Chondrocyte (in vitro differentiated cells): ENCODE data around the gene MEFV. TPM values are rescaled to one million over a fixed set of nuclear protein-coding genes. Genes with fewer than 3 reads are reported as not detected.
A peak's percentile ranks its signal among the peaks of the same experiment; 100 is the strongest.

ENCODE experiments used
- DNase-seq: peaks from one replicate; pipeline ENCODE4 v3.0.0; 2021; ENCODE audit warnings: mixed read lengths, low spot score
- H3K27ac Mint-ChIP-seq: one replicate; pipeline ENCODE4 v1.8.0; 2021; ENCODE audit warnings: mild to moderate bottlenecking, moderate library complexity, mixed read lengths; ENCODE audit not compliant: unreplicated experiment
- H3K27me3 Mint-ChIP-seq: 2 replicates; pipeline ENCODE4 v1.8.0; 2021; ENCODE audit warnings: low read depth, mixed read lengths
- H3K36me3 Mint-ChIP-seq: 2 replicates; pipeline ENCODE4 v1.8.0; 2021; ENCODE audit warnings: low read depth, mixed read lengths
- H3K4me1 Mint-ChIP-seq: 2 replicates; pipeline ENCODE4 v1.8.0; 2021; ENCODE audit warnings: low read depth, mild to moderate bottlenecking, mixed read lengths
- H3K4me3 Mint-ChIP-seq: one replicate; pipeline ENCODE4 v1.8.0; 2021; ENCODE audit warnings: mild to moderate bottlenecking, moderate library complexity, mixed read lengths; ENCODE audit not compliant: unreplicated experiment
- H3K9me3 Mint-ChIP-seq: 2 replicates; pipeline ENCODE4 v1.8.0; 2021; ENCODE audit warnings: low read depth, mixed read lengths
- CTCF ChIP-seq: fragments of 200-600 bp; sonication (generic); IDR thresholded peaks from 2 replicates; pipeline ENCODE4 v1.5.0; 2021; ENCODE audit warnings: antibody characterized with exemption, mild to moderate bottlenecking, moderate library complexity
- total RNA-seq: library from RNA; stranded (reverse); gene quantifications from 3 replicates; pipeline ENCODE4 v1.2.1, GENCODE V29; 2021

Gene MEFV
- total RNA-seq, 1 donor from 2014 or later, result not detected

GRCh38 chr16:3295209-3295608 is 38.8 kb upstream of the MEFV start:
- no peak overlapping the region for H3K27ac Mint-ChIP-seq
- peaks cover 71% of the 10 kb centered on the region for H3K9me3 Mint-ChIP-seq
- H3K4me1 Mint-ChIP-seq, result no peaks in the 10 kb centered on the region
- no peak for DNase-seq
- no peaks in the 10 kb centered on the region for H3K27me3 Mint-ChIP-seq
- TF ChIP-seq CTCF, result no peak
- no peak overlapping the region for H3K4me3 Mint-ChIP-seq
- H3K36me3 Mint-ChIP-seq, result peaks cover 74% of the 10 kb centered on the region

GRCh38 chr16:3292604-3293003 is 36.2 kb upstream of the MEFV start:
- no peak for DNase-seq
- Mint-ChIP-seq H3K36me3 (peaks cover 78% of the 10 kb centered on the region), H3K4me3 (no peak overlapping the region), H3K27ac (no peak overlapping the region), H3K4me1 (no peaks in the 10 kb centered on the region), H3K9me3 (peaks cover 64% of the 10 kb centered on the region), H3K27me3 (no peaks in the 10 kb centered on the region)
- no peak for TF ChIP-seq CTCF

- no peaks in the 10 kb centered on the region for H3K27me3 Mint-ChIP-seq
- H3K36me3 Mint-ChIP-seq, result peaks cover 84% of the 10 kb centered on the region
- no peak for DNase-seq
- H3K4me1 Mint-ChIP-seq, result peaks cover 11% of the 10 kb centered on the region
- TF ChIP-seq CTCF, result no peak
- H3K4me3 Mint-ChIP-seq, result no peak overlapping the region
- H3K27ac Mint-ChIP-seq, result no peak overlapping the region
- peaks cover 63% of the 10 kb centered on the region for H3K9me3 Mint-ChIP-seq
These were observed 33.7 kb upstream of the MEFV start for GRCh38 chr16:3289998-3290673.

- Mint-ChIP-seq H3K27ac (peak overlapping the region; percentile 49), H3K4me3 (peak overlapping the region; percentile 93), H3K4me1 (peaks cover 29% of the 10 kb centered on the region), H3K27me3 (no peaks in the 10 kb centered on the region), H3K36me3 (peaks cover 41% of the 10 kb centered on the region), H3K9me3 (peaks cover 27% of the 10 kb centered on the region)
- no peak for DNase-seq
- no peak for TF ChIP-seq CTCF
These were observed 28.7 kb upstream of the MEFV start for GRCh38 chr16:3285131-3285530.

GRCh38 chr16:3283543-3284447 is 27.4 kb upstream of the MEFV start:
- Mint-ChIP-seq H3K27ac (peak overlapping the region; percentile 99), H3K4me3 (peak overlapping the region; percentile 93), H3K4me1 (peaks cover 29% of the 10 kb centered on the region), H3K36me3 (peaks cover 30% of the 10 kb centered on the region), H3K9me3 (peaks cover 18% of the 10 kb centered on the region), H3K27me3 (no peaks in the 10 kb centered on the region)
- no peak for DNase-seq
- TF ChIP-seq CTCF, result no peak
